ENCODE data around the gene DOCK8.
"Not testable (repeated sequence)": the region's sequence is repeated elsewhere in the genome, so short reads cannot be mapped to it uniquely, and the experiment has no call there.

DOCK8 gene

DNA sequence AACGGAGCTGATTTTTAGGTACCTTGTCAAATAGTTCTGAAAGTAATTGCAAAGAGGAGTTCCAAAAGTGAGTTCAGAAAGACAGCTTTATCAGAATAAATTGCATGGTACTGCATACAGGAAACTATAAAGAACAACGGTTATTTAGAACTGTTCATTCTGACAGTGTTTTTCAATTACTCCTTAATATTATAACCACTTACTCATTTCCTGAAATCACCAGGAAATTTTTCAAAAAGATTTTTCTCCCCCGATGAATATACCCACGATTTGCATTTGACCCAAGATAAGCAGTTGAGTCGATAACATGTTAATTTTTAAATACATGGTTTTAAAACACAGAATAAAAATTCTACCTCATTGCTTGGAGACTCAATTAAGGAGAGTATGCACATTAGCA lies 9.4 kb downstream of the DOCK8 start:
- TF ChIP-seq, protein P1, sequence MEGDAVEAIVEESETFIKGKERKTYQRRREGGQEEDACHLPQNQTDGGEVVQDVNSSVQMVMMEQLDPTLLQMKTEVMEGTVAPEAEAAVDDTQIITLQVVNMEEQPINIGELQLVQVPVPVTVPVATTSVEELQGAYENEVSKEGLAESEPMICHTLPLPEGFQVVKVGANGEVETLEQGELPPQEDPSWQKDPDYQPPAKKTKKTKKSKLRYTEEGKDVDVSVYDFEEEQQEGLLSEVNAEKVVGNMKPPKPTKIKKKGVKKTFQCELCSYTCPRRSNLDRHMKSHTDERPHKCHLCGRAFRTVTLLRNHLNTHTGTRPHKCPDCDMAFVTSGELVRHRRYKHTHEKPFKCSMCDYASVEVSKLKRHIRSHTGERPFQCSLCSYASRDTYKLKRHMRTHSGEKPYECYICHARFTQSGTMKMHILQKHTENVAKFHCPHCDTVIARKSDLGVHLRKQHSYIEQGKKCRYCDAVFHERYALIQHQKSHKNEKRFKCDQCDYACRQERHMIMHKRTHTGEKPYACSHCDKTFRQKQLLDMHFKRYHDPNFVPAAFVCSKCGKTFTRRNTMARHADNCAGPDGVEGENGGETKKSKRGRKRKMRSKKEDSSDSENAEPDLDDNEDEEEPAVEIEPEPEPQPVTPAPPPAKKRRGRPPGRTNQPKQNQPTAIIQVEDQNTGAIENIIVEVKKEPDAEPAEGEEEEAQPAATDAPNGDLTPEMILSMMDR (IDR thresholded peaks at IDR 0.05; ENCODE audit: insufficient read depth, low read length, poor library complexity, severe bottlenecking), result no peak
- Histone ChIP-seq H3K36me3 (ENCODE audit: control insufficient read depth, insufficient read depth, low read length) (no peaks in the 10 kb centered on the region), H3K27me3 (replicated peaks; ENCODE audit: control insufficient read depth, insufficient read depth, low read length) (no peaks in the 10 kb centered on the region), H3K4me3 (replicated peaks; ENCODE audit: low read depth, low read length) (no peak overlapping the region)
- DNase-seq (ENCODE audit: extremely low read depth, insufficient read length), result no peak

DNA sequence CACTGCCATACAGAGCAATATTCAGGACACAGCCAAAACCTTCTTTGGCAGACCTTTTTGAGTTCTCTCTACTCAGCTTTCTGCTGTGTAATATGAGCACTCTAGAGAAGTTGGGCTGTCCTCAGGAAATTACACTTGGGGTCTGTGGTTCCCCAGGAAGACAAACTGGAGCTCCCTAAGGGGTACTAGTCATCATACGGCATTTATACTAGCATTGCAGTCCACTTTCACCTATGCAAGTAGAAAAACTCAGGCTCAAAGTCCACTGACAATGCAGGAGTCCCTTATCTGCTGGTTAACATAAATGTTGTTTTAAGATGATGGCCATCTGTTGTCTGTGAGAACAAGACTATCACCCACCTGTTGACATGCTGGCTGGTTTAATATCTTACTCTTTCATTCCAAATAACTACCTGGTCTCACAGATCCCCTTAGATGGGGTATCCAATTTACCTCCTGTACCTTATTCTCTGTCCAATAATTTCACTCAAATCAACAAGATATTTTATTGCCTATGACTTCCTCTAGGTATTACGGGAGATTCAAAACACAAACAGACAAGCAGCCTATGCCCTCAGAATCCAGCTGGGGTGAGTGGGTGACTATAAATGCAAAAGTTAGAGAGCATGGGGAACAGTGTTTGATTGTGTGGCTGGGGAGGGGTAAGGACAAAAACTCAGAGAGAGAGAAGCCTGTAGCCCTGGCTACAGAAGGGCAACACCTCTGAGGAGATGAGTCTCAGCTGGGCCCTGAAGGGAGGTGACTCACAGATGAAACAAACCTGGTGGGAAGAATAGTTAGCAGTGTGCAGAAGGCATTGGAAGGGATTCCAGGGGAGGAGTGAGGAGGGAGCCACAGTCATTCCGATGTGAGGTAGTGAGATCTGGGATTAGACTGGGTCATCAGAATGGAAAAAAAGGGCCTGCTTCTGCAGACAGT lies 10.2 kb downstream of the DOCK8 start:
- DNase-seq (ENCODE audit: extremely low read depth, insufficient read length), result no peak
- no peaks in the 10 kb centered on the region for H3K36me3 ChIP-seq (ENCODE audit: control insufficient read depth, insufficient read depth, low read length)
- H3K4me3 ChIP-seq (replicated peaks; ENCODE audit: low read depth, low read length), result no peak overlapping the region
- H3K27me3 ChIP-seq (replicated peaks; ENCODE audit: control insufficient read depth, insufficient read depth, low read length), result no peaks in the 10 kb centered on the region
- TF ChIP-seq, protein P1 (IDR thresholded peaks at IDR 0.05; ENCODE audit: insufficient read depth, low read length, poor library complexity, severe bottlenecking), result no peak

DNA sequence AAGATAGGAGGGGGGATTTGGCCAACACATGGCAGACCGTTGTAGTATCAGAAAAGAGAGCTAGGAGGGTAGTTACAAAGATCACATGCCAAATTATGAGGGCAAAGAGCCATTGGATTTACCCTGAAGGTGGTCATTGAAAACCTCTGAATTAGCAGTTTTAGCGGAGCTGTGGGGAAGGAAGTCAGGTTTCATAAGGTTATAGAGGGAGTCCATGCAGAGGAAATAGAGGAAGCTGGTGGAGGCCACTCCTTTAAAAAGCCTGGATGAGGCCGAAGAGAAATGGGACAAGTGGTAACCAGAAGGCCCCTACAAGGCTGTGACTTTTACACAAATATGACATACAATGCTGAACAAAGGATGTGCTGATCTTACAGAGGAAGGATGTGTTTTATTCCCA lies 13.2 kb downstream of the DOCK8 start:
- Histone ChIP-seq H3K36me3 (ENCODE audit: control insufficient read depth, insufficient read depth, low read length) (no peaks in the 10 kb centered on the region), H3K4me3 (replicated peaks; ENCODE audit: low read depth, low read length) (no peak overlapping the region), H3K27me3 (replicated peaks; ENCODE audit: control insufficient read depth, insufficient read depth, low read length) (no peaks in the 10 kb centered on the region)
- DNase-seq (ENCODE audit: extremely low read depth, insufficient read length), result no peak
- TF ChIP-seq, protein P1 (IDR thresholded peaks at IDR 0.05; ENCODE audit: insufficient read depth, low read length, poor library complexity, severe bottlenecking), result no peak

DNA sequence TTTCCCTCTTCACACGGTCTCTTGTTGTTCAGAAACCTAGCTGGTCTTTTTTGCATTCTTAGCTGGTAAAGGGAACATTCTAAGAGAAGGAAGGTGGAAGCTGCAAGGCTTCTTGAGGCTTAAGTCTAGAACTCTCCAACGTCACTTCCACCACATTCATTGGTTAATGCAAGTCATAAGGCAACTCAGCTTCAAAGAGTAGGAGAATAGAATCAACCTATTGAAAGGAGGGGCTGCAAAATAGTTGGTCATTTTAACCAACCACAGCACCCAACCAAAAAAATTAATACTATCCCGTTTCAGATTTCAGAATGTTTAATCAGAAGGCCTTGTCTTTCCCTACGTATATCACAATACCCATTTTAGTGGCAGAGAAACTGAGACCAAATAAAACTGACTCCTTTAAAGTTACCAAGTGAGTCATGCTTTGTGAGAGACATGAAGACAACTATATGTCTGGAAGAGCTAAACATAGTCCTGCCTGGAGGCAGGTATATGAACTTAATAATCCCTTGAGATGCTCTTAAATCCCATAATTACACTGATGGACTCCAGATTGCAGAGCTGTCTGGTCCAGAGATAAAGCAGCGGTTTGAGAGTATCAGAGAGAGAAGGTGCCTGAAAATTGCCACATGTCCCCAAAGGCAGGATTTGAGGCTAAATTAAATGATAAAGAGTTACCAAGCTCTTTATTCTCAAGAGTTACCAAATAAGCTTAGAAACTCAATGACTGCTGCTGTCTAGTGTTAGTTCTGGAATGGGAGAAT lies 14.4 kb downstream of the DOCK8 start:
- Histone ChIP-seq H3K36me3 (ENCODE audit: control insufficient read depth, insufficient read depth, low read length) (no peaks in the 10 kb centered on the region), H3K4me3 (replicated peaks; ENCODE audit: low read depth, low read length) (no peak overlapping the region), H3K27me3 (replicated peaks; ENCODE audit: control insufficient read depth, insufficient read depth, low read length) (no peaks in the 10 kb centered on the region)
- no peak for DNase-seq (ENCODE audit: extremely low read depth, insufficient read length)
- TF ChIP-seq, protein P1 (IDR thresholded peaks at IDR 0.05; ENCODE audit: insufficient read depth, low read length, poor library complexity, severe bottlenecking), result no peak

DNA sequence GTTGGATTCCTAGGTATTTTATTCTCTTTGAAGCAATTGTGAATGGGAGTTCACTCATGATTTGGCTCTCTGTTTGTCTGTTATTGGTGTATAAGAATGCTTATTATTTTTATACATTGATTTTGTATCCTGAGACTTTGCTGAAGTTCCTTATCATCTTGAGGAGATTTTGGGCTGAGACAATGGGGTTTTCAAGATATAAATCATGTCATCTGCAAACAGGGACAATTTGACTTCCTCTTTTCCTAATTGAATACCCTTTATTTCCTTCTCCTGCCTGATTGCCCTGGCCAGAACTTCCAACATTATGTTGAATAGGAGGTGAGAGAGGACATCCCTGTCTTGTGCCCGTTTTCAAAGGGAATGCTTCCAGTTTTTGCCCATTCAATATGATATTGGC lies 17.0 kb downstream of the DOCK8 start:
- not testable (repeated sequence) for H3K4me3 ChIP-seq (replicated peaks; ENCODE audit: low read depth, low read length); H3K27me3 ChIP-seq (replicated peaks; ENCODE audit: control insufficient read depth, insufficient read depth, low read length); DNase-seq (ENCODE audit: extremely low read depth, insufficient read length); H3K36me3 ChIP-seq (ENCODE audit: control insufficient read depth, insufficient read depth, low read length)

DNA sequence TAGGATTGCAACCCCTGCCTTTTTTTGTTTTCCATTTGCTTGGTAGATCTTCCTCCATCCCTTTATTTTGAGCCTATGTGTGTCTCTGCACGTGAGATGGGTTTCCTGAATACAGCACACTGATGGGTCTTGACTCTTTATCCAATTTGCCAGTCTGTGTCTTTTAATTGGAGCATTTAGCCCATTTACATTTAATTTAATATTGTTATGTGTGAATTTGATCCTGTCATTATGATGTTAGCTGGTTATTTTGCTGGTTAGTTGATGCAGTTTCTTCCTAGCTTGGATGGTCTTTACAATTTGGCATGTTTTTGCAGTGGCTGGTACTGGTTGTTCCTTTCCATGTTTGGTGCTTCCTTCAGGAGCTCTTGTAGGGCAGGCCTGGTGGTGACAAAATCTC lies 19.0 kb downstream of the DOCK8 start:
- H3K27me3 ChIP-seq (replicated peaks; ENCODE audit: control insufficient read depth, insufficient read depth, low read length); DNase-seq (ENCODE audit: extremely low read depth, insufficient read length); H3K36me3 ChIP-seq (ENCODE audit: control insufficient read depth, insufficient read depth, low read length); H3K4me3 ChIP-seq (replicated peaks; ENCODE audit: low read depth, low read length): not testable (repeated sequence)

All from GM06990 (cell line).